SK-N-MC (cell line): Measurements from ENCODE around the gene YOD1.

Experiments used
- DNase-seq: peaks from one replicate; pipeline ENCODE4 v3.0.0-alpha.2; 2011; ENCODE audit warnings: low read depth, low spot score
- H3K27ac ChIP-seq: fragments of 200-600 bp; sonication (generic); 2 replicates; pipeline ENCODE4 v1.5.1; 2016; ENCODE audit warnings: mixed run types
- H3K36me3 ChIP-seq: fragments of 200-600 bp; sonication (generic); 2 replicates; pipeline ENCODE4 v1.6.1; 2017; ENCODE audit warnings: antibody characterized with exemption, low read length, mixed read lengths; ENCODE audit not compliant: insufficient read depth
- H3K4me3 ChIP-seq: fragments of 200-600 bp; sonication (generic); 2 replicates; pipeline ENCODE4 v1.5.1; 2016
- H3K9ac ChIP-seq: fragments of 200-600 bp; sonication (generic); 2 replicates; pipeline ENCODE4 v1.8.0; 2017; ENCODE audit warnings: mixed run types, mixed read lengths; ENCODE audit not compliant: insufficient read length
- H3K9me3 ChIP-seq: fragments of 200-600 bp; sonication (generic); 2 replicates; pipeline ENCODE4 v1.6.1; 2017; ENCODE audit warnings: low read depth, mild to moderate bottlenecking, antibody characterized with exemption, low read length, moderate library complexity, mixed read lengths
- EZH2 ChIP-seq: fragments of 200-600 bp; sonication (generic); IDR thresholded peaks from one replicate; pipeline ENCODE4 v1.6.1; 2017; ENCODE audit warnings: antibody characterized with exemption
- FOXP2 ChIP-seq: optimal IDR thresholded peaks from 2 replicates; pipeline ENCODE3; 2011; ENCODE audit warnings: mild to moderate bottlenecking, moderate library complexity; ENCODE audit not compliant: insufficient read depth; ENCODE audit errors: extremely low read length, control extremely low read depth
- POLR2AphosphoS5 ChIP-seq: IDR thresholded peaks from 2 replicates; pipeline ENCODE4 v1.6.1; 2012; ENCODE audit warnings: mild to moderate bottlenecking, low read depth, low read length, borderline replicate concordance

Gene YOD1

GRCh38 chr1:207084701-207085180, 33.7 kb upstream of the YOD1 start:
- Histone ChIP-seq H3K27ac (peak overlapping the region; percentile 68; the same call in 1 of the 2 replicates), H3K9me3 (no peaks in the 10 kb centered on the region), H3K4me3 (peak overlapping the region; percentile 32), H3K36me3 (no peaks in the 10 kb centered on the region), H3K9ac (no peak overlapping the region)
- TF ChIP-seq FOXP2 (no peak), EZH2 (no peak), POLR2AphosphoS5 (no peak)
- peak; percentile 64 for DNase-seq

GRCh38 chr1:207084232-207084631, 33.2 kb upstream of the YOD1 start:
- Histone ChIP-seq H3K9me3 (no peaks in the 10 kb centered on the region), H3K9ac (no peak overlapping the region), H3K27ac (peak overlapping the region; percentile 68; the same call in 1 of the 2 replicates), H3K4me3 (peak overlapping the region; percentile 32), H3K36me3 (no peaks in the 10 kb centered on the region)
- TF ChIP-seq FOXP2 (no peak), EZH2 (no peak), POLR2AphosphoS5 (no peak)
- no peak for DNase-seq

- no peak overlapping the region for H3K27ac ChIP-seq
- no peaks in the 10 kb centered on the region for H3K36me3 ChIP-seq
- H3K9me3 ChIP-seq = no peaks in the 10 kb centered on the region
- no peak for TF ChIP-seq POLR2AphosphoS5
- TF ChIP-seq FOXP2 = no peak
- TF ChIP-seq EZH2 = no peak
- no peak overlapping the region for H3K4me3 ChIP-seq
- no peak for DNase-seq
- no peak overlapping the region for H3K9ac ChIP-seq
These were observed 30.8 kb upstream of the YOD1 start for GRCh38 chr1:207081806-207082205.

GRCh38 chr1:207081088-207081487, 30.1 kb upstream of the YOD1 start:
- H3K4me3 ChIP-seq = no peak overlapping the region
- H3K27ac ChIP-seq = no peak overlapping the region
- DNase-seq = no peak
- H3K9me3 ChIP-seq = no peaks in the 10 kb centered on the region
- no peak overlapping the region for H3K9ac ChIP-seq
- no peaks in the 10 kb centered on the region for H3K36me3 ChIP-seq
- TF ChIP-seq EZH2 = no peak
- no peak for TF ChIP-seq POLR2AphosphoS5
- no peak for TF ChIP-seq FOXP2

GRCh38 chr1:207079706-207080241, 28.8 kb upstream of the YOD1 start:
- no peak overlapping the region for H3K9ac ChIP-seq
- H3K4me3 ChIP-seq = no peak overlapping the region
- no peaks in the 10 kb centered on the region for H3K36me3 ChIP-seq
- no peaks in the 10 kb centered on the region for H3K9me3 ChIP-seq
- TF ChIP-seq FOXP2 (no peak), POLR2AphosphoS5 (no peak), EZH2 (no peak)
- H3K27ac ChIP-seq = no peak overlapping the region
- DNase-seq = no peak

GRCh38 chr1:207078578-207079132, 27.6 kb upstream of the YOD1 start:
- DNase-seq = no peak
- H3K4me3 ChIP-seq = no peak overlapping the region
- no peaks in the 10 kb centered on the region for H3K36me3 ChIP-seq
- TF ChIP-seq EZH2 (no peak), FOXP2 (no peak)
- H3K9ac ChIP-seq = no peak overlapping the region
- no peaks in the 10 kb centered on the region for H3K9me3 ChIP-seq
- H3K27ac ChIP-seq = no peak overlapping the region

GRCh38 chr1:207077470-207078377, 26.7 kb upstream of the YOD1 start:
- TF ChIP-seq FOXP2 (no peak), EZH2 (no peak), POLR2AphosphoS5 (no peak)
- H3K9me3 ChIP-seq = no peaks in the 10 kb centered on the region
- DNase-seq = peak; percentile 65
- H3K36me3 ChIP-seq = no peaks in the 10 kb centered on the region
- no peak overlapping the region for H3K27ac ChIP-seq
- H3K9ac ChIP-seq = no peak overlapping the region
- H3K4me3 ChIP-seq = no peak overlapping the region

GRCh38 chr1:207077012-207077411, 26.0 kb upstream of the YOD1 start:
- no peak for DNase-seq
- TF ChIP-seq EZH2 (no peak), POLR2AphosphoS5 (no peak), FOXP2 (no peak)
- no peaks in the 10 kb centered on the region for H3K9me3 ChIP-seq
- no peak overlapping the region for H3K4me3 ChIP-seq
- no peak overlapping the region for H3K9ac ChIP-seq
- no peak overlapping the region for H3K27ac ChIP-seq
- H3K36me3 ChIP-seq = no peaks in the 10 kb centered on the region
